Measurements from ENCODE around the gene APCDD1.

Gene APCDD1

DNA sequence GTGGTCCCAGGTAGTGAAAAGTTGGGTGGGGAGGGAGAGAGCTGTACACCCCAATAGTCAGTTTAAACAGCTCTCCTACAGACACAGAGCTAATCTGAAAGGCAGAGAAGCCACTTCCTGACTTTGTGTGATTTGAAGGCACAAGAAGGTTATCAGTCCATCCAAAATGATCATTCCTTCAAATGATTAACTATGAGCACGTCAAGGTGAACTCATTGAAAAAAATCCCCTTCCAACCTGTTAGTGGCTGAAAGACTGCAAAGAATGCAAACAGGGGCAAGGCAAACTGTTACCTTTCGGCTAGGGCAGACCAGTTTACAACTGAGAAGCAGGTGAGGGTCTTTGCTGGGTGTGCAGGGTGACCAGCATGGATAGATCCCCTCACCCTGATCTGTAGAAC, 22.8 kb upstream of the APCDD1 start:
- DNase-seq (ENCODE audit: low read depth, low spot score): no peak

- DNase-seq (ENCODE audit: low read depth, low spot score): no peak
Observed at GRCh38 chr18:10432781-10433180, 21.7 kb upstream of the APCDD1 start.

DNA sequence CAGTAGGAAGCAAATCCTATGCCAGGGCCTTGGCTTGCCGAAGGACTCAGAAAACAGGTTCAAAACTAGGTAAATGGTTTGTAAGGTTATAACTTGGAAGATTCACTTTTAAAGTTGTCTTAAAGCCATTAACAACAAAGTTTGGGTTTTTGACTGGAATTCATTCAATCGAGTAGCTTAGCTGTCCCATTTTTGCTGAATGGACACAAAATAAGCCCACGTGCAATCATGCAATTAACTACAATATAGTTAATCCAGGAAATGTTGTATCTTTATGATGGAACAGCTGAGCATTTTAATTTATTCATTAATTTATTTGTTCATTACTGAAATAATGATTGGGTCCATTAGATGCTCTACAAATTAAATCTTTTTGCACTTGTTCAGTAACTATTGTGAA, 18.3 kb upstream of the APCDD1 start:
- DNase-seq (ENCODE audit: low read depth, low spot score): no peak

DNA sequence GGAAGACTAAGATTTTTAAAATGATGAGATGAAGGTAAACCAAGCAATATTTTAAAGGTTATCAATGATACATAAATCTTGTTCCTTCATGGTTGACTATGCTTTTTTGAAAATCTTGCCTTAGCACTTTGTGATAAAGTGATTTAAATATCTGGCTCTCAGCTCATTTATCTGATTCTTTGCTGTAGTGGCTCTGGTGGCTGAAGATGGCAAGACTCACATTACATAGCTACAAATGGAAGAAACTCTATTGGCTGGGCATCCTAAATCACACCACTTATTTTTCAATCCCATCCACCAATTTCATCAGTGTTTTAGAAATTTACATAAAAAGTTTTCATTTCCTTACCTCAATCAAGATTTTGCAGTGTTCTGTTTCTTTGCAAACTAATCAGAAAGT, 16.6 kb upstream of the APCDD1 start:
- no peak for DNase-seq (ENCODE audit: low read depth, low spot score)

GRCh38 chr18:10439898-10440297, 14.5 kb upstream of the APCDD1 start:
- DNase-seq (ENCODE audit: low read depth, low spot score): no peak

GRCh38 chr18:10440884-10441283, 13.6 kb upstream of the APCDD1 start:
- DNase-seq (ENCODE audit: low read depth, low spot score): no peak

- DNase-seq (ENCODE audit: low read depth, low spot score): no peak
Observed at GRCh38 chr18:10441472-10441871, 13.0 kb upstream of the APCDD1 start.

DNA sequence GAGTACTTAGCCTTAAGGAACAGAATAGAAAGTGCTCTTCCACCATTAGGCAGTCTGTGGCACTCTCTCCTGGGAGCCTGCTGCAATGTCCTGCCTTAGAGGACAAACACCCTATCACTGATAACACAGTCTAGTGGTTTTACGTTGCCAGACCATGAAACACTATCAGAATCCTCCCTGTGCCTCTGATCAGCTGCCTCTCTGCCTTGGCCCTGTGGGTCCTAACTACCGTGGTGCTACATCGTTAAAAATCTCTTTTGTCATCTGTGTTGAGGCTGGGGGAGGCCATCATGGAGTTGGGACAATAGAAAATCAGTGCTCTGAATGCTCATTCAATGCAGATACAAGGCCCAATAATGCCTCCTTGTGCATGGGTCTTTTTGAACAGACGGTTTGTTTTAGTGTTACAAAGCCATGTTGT, 11.9 kb upstream of the APCDD1 start:
- DNase-seq (ENCODE audit: low read depth, low spot score): no peak

- no peak for DNase-seq (ENCODE audit: low read depth, low spot score)
Observed at GRCh38 chr18:10443001-10443400, 11.4 kb upstream of the APCDD1 start.

DNA sequence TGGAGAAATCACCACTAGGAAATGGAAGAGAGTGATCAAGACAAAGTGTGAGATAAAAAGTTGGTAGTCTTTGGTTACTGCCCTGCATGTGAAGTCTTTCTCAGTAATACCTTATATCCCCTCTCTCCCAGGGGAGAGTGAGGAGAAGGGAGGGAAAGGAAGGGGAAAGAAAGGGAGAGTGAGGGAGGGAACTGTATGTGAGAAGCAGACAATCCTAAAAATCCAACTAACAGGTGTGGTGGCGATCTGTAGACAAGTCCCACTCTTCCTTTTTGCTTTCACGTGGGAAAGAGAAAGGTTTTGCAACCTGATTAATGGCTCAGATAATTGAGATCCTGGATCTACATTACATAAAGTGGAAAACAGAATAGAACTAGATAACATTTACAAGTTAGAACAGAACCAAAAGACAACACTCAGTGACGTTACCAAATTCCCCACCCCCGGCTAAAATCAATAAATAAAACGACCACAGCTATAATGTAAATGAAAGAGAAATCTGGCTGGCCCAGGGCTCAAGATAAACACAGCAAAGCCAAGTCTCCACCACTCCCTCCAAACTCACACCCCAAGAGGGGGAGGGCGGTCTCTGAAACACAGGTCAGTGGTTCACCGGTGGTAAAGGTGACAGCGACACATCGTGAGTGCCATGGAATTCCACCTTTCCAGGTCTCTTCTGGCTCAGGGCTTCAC, 10.0 kb upstream of the APCDD1 start:
- no peak for DNase-seq (ENCODE audit: low read depth, low spot score)

- DNase-seq (ENCODE audit: low read depth, low spot score): no peak
Observed at GRCh38 chr18:10449396-10449795, 5.0 kb upstream of the APCDD1 start.

GRCh38 chr18:10450986-10451385, 3.4 kb upstream of the APCDD1 start:
- DNase-seq (ENCODE audit: low read depth, low spot score): no peak

GRCh38 chr18:10453261-10453805, 1.1 kb upstream of the APCDD1 start:
- no peak for DNase-seq (ENCODE audit: low read depth, low spot score)

DNA sequence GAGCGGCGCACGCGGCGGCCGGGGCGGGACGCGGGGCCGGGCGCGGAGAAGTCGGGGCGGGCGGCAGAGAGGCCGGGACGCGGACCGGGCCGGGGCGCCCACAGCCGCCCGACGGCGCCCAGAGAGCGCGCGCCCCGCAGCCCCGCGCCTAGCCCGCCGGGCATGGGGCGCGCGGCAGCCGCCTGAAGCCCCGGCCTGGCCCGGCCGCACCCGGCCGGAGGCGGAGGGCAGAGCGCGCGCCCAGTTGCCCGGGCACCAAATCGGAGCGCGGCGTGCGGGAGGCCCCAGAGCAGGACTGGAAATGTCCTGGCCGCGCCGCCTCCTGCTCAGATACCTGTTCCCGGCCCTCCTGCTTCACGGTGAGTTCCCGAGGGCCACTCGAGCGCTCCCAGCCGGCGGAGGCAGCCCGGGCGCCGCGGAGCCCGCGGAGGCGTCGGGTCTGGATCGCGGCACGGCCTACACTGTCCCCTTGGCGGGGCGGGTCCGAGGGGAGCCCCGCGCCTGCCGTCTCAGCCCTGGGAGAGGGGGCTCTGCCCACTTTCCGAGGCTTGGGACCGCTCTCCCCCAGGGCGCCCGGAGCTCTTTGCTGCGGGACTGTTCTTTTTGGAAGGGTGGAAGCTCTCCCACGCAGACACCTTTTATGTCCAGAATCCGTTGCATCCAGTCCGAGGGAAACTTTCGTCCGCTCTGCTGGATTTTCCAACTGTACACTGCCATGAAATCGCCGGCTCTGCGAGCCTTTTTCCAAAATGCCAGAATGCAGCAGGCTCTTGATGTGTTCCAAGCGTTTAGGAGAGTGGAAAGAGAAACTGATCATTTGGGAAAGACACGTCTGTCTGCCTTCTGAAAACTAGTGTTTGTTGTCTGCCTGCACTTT, 484 bp downstream of the APCDD1 start:
- DNase-seq (ENCODE audit: low read depth, low spot score): no peak

DNA sequence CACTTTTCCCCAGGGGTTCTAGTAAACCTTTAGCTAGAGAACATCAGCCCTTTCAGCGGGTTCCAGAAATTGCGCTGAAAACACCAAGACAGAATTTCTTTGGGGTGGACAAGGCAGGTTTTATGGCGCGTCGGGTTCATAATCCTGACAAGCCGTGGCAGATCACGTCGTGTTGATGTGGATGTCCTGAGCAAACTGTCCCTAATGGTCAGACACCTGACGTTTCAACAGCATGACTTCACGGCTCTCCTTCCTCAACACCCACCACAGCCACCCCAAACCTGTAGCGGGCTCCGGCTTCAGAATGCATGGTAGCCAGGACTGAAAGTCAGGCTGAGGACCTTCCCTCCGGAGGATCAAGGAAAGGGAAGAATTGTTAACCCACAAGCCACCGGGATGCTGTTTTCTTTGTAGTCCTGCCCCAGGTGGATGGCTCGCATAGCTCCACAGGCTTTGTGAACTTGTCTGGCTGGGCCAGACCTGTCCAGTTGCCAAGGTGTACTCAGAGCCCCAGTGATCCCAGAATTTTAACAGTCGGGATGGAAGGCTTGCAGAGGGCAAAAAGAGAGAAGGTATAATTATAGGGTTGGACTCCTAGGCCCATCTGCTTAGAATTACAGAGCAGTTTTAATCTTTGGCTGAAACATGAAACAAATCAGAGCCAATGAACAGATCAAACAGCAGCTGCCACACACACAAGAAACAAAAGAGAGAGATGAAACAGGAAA, 1.5 kb downstream of the APCDD1 start:
- DNase-seq (ENCODE audit: low read depth, low spot score): no peak

- DNase-seq (ENCODE audit: low read depth, low spot score): no peak
Observed at GRCh38 chr18:10456718-10457117, 2.3 kb downstream of the APCDD1 start.

GRCh38 chr18:10457128-10457527, 2.7 kb downstream of the APCDD1 start:
- no peak for DNase-seq (ENCODE audit: low read depth, low spot score)

DNA sequence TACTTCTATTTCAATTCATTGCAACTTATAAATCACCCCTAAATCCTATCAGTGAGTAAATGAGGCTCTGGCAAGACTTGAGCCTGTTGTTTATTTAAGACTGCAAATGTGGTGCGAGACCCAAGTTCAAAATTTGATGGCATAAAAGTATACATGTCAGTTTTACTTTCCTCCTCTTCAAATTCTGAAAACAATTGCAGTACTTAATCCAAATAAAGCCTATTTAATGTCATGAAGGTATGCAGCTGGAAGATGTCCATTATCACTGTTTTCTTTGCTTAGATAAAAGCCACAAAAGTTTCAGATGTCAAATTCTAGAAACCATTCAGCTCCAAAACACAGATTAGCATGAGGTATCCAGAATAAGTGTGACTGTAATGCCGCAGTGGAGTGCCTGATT, 3.3 kb downstream of the APCDD1 start:
- DNase-seq (ENCODE audit: low read depth, low spot score): no peak

- no peak for DNase-seq (ENCODE audit: low read depth, low spot score)
Observed at GRCh38 chr18:10458691-10459090, 4.3 kb downstream of the APCDD1 start.

- no peak for DNase-seq (ENCODE audit: low read depth, low spot score)
Observed at GRCh38 chr18:10459587-10459986, 5.2 kb downstream of the APCDD1 start.

DNA sequence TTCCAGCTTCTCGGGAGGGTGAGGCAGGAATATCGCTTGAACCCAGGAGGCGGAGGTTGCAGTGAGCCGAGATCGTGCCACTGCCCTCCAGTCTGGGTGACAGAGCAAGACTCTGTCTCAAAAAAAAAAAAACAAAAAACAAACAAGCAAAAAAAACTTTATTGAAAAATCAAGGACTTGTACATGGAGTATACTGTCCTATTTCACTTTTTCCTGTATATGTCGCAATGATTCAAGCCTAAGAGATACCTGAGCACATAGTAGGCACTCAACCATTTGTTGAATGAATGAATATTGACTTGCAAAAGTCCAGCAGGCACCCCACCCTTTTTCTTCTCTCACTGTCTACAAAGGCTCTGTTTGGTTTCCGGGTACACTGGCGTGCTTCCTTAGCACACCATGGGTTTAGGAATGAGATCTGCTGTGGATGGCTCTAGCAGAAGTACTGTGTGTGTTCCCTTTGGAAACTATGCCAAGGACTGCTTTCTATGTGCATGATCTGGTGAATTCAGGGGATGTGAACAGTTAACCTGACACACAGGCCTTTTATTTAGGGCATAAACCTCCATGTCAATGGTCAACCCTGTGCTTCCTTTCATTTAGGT, 6.1 kb downstream of the APCDD1 start:
- DNase-seq (ENCODE audit: low read depth, low spot score): no peak

DNA sequence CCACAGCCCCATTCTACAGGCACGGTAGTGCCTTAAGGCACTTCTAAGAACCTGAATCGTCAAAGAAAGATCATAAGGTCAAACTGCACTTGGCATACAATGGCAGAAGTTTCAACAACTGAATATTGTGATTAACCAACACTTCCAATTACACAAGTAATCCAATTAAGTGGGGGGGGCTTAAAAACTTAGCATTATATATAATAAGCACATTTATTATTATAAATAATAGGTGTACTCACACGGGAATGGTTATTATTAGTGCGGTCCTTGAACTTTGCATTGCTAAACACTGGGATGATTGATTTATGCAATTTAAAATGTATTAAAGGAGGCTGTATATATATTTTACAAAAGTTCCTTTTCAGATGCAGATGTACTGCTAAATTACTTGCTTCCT, 7.6 kb downstream of the APCDD1 start:
- DNase-seq (ENCODE audit: low read depth, low spot score): no peak
